ENCODE results near the gene WDR36. TPM values are rescaled to one million over a fixed set of nuclear protein-coding genes. Genes with fewer than 3 reads are reported as not detected.

Gene WDR36
- total RNA-seq, 1 donor from 2014 or later = 27.5 TPM

DNA sequence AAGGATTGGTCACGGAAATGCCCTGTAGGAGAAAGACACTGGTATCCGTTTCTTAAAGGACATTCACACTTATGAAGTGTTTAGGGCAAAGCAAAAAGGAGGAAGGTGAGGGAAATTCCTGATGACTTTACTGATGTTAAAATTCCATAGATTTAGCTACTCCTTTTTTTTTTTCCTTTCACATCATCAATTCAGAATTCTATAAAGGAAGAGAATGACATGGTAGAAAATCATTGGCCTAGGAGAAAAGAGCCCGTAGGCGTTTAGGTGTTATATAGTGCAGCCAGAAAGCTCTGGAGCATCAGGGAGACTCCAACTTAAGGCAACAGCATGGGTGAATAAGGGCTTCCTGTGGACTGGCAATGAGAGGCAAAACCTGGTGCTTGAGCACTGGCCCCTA is 20.7 kb upstream of the WDR36 start, which contains the start of gene TSLP:
Gene TSLP (plus strand): TSS at position 301 of the 400 bp plus-strand sequence. CDS start 178 bp downstream, outside the sequence.
- Histone ChIP-seq H3K27me3 (no peaks in the 10 kb centered on the region), H3K9me3 (no peaks in the 10 kb centered on the region), H3K4me1 (peaks cover 17% of the 10 kb centered on the region), H3K4me3 (peak within 1 kb of the TSS in 1 of 2 donors; percentile 54), H3K36me3 (no peaks in the 10 kb centered on the region), H3K27ac (no peak within 1 kb of the TSS)
- TF ChIP-seq, protein P1, sequence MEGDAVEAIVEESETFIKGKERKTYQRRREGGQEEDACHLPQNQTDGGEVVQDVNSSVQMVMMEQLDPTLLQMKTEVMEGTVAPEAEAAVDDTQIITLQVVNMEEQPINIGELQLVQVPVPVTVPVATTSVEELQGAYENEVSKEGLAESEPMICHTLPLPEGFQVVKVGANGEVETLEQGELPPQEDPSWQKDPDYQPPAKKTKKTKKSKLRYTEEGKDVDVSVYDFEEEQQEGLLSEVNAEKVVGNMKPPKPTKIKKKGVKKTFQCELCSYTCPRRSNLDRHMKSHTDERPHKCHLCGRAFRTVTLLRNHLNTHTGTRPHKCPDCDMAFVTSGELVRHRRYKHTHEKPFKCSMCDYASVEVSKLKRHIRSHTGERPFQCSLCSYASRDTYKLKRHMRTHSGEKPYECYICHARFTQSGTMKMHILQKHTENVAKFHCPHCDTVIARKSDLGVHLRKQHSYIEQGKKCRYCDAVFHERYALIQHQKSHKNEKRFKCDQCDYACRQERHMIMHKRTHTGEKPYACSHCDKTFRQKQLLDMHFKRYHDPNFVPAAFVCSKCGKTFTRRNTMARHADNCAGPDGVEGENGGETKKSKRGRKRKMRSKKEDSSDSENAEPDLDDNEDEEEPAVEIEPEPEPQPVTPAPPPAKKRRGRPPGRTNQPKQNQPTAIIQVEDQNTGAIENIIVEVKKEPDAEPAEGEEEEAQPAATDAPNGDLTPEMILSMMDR (IDR thresholded peaks at IDR 0.05) = no peak
- no peak for TF ChIP-seq POLR2A (IDR thresholded peaks at IDR 0.05)
- no peak for TF ChIP-seq POLR2AphosphoS5 (IDR thresholded peaks at IDR 0.05; ENCODE audit: insufficient read depth in 1 of 2, low read depth in 1 of 2)
- intact Hi-C loops (cut with DNase I) = no loop called here
- DNase-seq (ENCODE audit: extremely low spot score in 2 of 2) = no peak

GRCh38 chr5:111072949-111073682 is 19.0 kb upstream of the WDR36 start:
- Histone ChIP-seq H3K27me3 (no peaks in the 10 kb centered on the region), H3K36me3 (no peaks in the 10 kb centered on the region), H3K4me3 (peak overlapping the region; percentile 46 to 54), H3K27ac (peak overlapping the region; percentile 62), H3K9me3 (no peaks in the 10 kb centered on the region), H3K4me1 (peaks cover 17% of the 10 kb centered on the region)
- DNase-seq (ENCODE audit: extremely low spot score in 2 of 2) = no peak
- intact Hi-C loops (cut with DNase I) = no loop called here
- no peak for TF ChIP-seq POLR2A (IDR thresholded peaks at IDR 0.05)
- TF ChIP-seq, protein P1 (IDR thresholded peaks at IDR 0.05) = no peak
- TF ChIP-seq POLR2AphosphoS5 (IDR thresholded peaks at IDR 0.05; ENCODE audit: insufficient read depth in 1 of 2, low read depth in 1 of 2) = peak in 1 of 2 donors; percentile 31

DNA sequence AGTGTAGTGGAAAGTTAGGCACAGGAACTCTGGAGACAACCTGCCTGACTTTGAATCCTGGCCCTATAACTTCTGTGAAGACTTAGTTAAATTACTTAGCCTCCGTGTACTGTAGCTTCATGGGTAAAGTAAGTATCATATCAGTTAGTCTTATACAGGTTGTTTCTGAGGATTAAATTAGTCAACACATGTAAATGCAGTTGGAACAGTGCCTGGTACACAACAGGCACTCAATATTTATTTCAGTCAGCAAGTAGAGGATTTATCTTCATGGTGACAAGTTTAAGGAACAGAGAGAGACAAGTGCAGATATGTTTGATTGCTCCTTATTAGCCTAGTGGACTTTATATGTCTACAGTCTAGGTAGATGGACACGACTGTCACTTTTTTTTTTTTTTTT is 17.9 kb upstream of the WDR36 start:
- TF ChIP-seq, protein P1 (IDR thresholded peaks at IDR 0.05) = no peak
- TF ChIP-seq POLR2A (IDR thresholded peaks at IDR 0.05) (no peak), POLR2AphosphoS5 (IDR thresholded peaks at IDR 0.05; ENCODE audit: insufficient read depth in 1 of 2, low read depth in 1 of 2) (no peak)
- Histone ChIP-seq H3K36me3 (no peaks in the 10 kb centered on the region), H3K27ac (no peak overlapping the region), H3K4me1 (peaks cover 17% of the 10 kb centered on the region), H3K27me3 (no peaks in the 10 kb centered on the region), H3K4me3 (peak overlapping the region; percentile 46 to 54), H3K9me3 (no peaks in the 10 kb centered on the region)
- intact Hi-C loops (cut with DNase I) = no loop called here
- no peak for DNase-seq (ENCODE audit: extremely low spot score in 2 of 2)

- intact Hi-C loops (cut with DNase I) = no loop called here
Measured at GRCh38 chr5:111075520-111075919, 16.6 kb upstream of the WDR36 start.

More at GRCh38 chr5:111075520-111075919, 16.6 kb upstream of the WDR36 start:
- no peak for DNase-seq (ENCODE audit: extremely low spot score in 2 of 2)
- no peak for TF ChIP-seq POLR2A (IDR thresholded peaks at IDR 0.05)
- TF ChIP-seq POLR2AphosphoS5 (IDR thresholded peaks at IDR 0.05; ENCODE audit: insufficient read depth in 1 of 2, low read depth in 1 of 2) = peak in 1 of 2 donors; percentile 37
- TF ChIP-seq, protein P1 (IDR thresholded peaks at IDR 0.05) = no peak
- Histone ChIP-seq H3K4me1 (peaks cover 17% of the 10 kb centered on the region), H3K27ac (no peak overlapping the region), H3K27me3 (no peaks in the 10 kb centered on the region), H3K9me3 (no peaks in the 10 kb centered on the region), H3K36me3 (no peaks in the 10 kb centered on the region), H3K4me3 (no peak overlapping the region)

Data from vagina (tissue), 2 donors.